K562 (cell line): ENCODE data around the gene PLXNB1. TPM values are rescaled to one million over a fixed set of nuclear protein-coding genes. Genes with fewer than 3 reads are reported as not detected.

Source experiments
- C11orf30 ChIP-seq: fragments of 450-650 bp; IDR thresholded peaks from 2 replicates; pipeline ENCODE4 v1.6.1; 2016; ENCODE audit warnings: low read depth, mild to moderate bottlenecking
- JUN ChIP-seq, 2 experiments: sonication (generic) in 1 of 2; formaldehyde crosslinking in 1 of 2; IDR thresholded peaks; 2 replicates each; pipeline versions ENCODE4 v1.6.1 to v1.8.0; 2012 to 2022; ENCODE audit warnings: borderline replicate concordance in 2 of 2, mild to moderate bottlenecking in 2 of 2, improper control_type of control experiment in 1 of 2, low read depth in 1 of 2, low read length in 1 of 2, missing genetic modification reagents in 1 of 2
- JUND ChIP-seq, 2 experiments: IDR thresholded peaks; 2 replicates in 1 of 2; 3 replicates in 1 of 2; pipeline ENCODE4 v1.6.1; 2011; ENCODE audit warnings: borderline replicate concordance in 2 of 2, low read depth in 2 of 2, low read length in 2 of 2, improper control_type of control experiment in 1 of 2, missing biosample characterization in 1 of 2, missing genetic modification characterization in 1 of 2, missing genetic modification reagents in 1 of 2
- MEIS2 ChIP-seq: fragments of 450-650 bp; IDR thresholded peaks from 2 replicates; pipeline ENCODE4 v1.6.1; 2014; ENCODE audit warnings: mild to moderate bottlenecking; ENCODE audit not compliant: partially characterized antibody
- MTA2 ChIP-seq: fragments of 450-650 bp; IDR thresholded peaks from 2 replicates; pipeline ENCODE4 v1.6.1; 2016; ENCODE audit warnings: low read depth
- MXI1 ChIP-seq: IDR thresholded peaks from 2 replicates; pipeline ENCODE4 v1.6.1; 2011; ENCODE audit warnings: low read depth, mild to moderate bottlenecking, improper control_type of control experiment, low read length
- NCOA6 ChIP-seq: fragments of 450-650 bp; IDR thresholded peaks from 2 replicates; pipeline ENCODE4 v1.6.1; 2017; ENCODE audit warnings: mild to moderate bottlenecking
- RBFOX2 ChIP-seq: fragments of 200-400 bp; formaldehyde crosslinking; IDR thresholded peaks from 2 replicates; pipeline ENCODE4 v1.6.1; 2017; ENCODE audit warnings: low read depth, mild to moderate bottlenecking, low read length, moderate library complexity
- RBM14 ChIP-seq: fragments of 200-400 bp; formaldehyde crosslinking; IDR thresholded peaks from 2 replicates; pipeline ENCODE4 v1.6.1; 2018; ENCODE audit warnings: low read depth, mild to moderate bottlenecking, low read length, moderate library complexity, borderline replicate concordance; ENCODE audit not compliant: insufficient read depth
- SREBF1 ChIP-seq: fragments of 150-350 bp; IDR thresholded peaks from 2 replicates; pipeline ENCODE4 v1.6.1; 2014; ENCODE audit warnings: antibody characterized with exemption, low read depth, low read length, borderline replicate concordance
- ZC3H8 ChIP-seq: fragments of 450-650 bp; IDR thresholded peaks from 2 replicates; pipeline ENCODE4 v1.6.1; 2017
- ZFP30 ChIP-seq: fragments of 250-450 bp; sonication (Bioruptor Pico); IDR thresholded peaks from 2 replicates; pipeline ENCODE4 v1.8.0; 2022; ENCODE audit warnings: moderate library complexity, mild to moderate bottlenecking, inconsistent platforms, borderline replicate concordance
- ZNF124 ChIP-seq: sonication (generic); formaldehyde crosslinking; IDR thresholded peaks from 2 replicates; pipeline ENCODE4 v1.8.1; 2022; ENCODE audit warnings: missing genetic modification reagents
- ZNF212 ChIP-seq: fragments of 450-650 bp; formaldehyde crosslinking; IDR thresholded peaks from 2 replicates; pipeline ENCODE4 v1.4.0; 2020; ENCODE audit warnings: mild to moderate bottlenecking
- ZNF24 ChIP-seq: fragments of 450-650 bp; IDR thresholded peaks from 2 replicates; pipeline ENCODE4 v1.6.1; 2016
- ZNF717 ChIP-seq: fragments of 250-450 bp; sonication (Bioruptor Pico); IDR thresholded peaks from 2 replicates; pipeline ENCODE4 v1.5.0; 2021
- polyA plus RNA-seq, 8 experiments: library from polyadenylated mRNA; depleted of rRNA in 4 of 8; stranded (reverse) in 5 of 8; unstranded in 3 of 8; fragments of >200 nt; fragmentation: Nextera tagmentation in 2 of 8; fragmentation: Illumina TruSeq in 1 of 8; extraction: Ambion mirVana in 2 of 8; extraction: Trizol in 1 of 8; gene quantifications; 2 replicates each; pipeline versions ENCODE4 v1.2.1 to v1.2.3, GENCODE V29; 2011 to 2014; ENCODE audit warnings: inconsistent platforms in 1 of 8, missing spikeins in 1 of 8
- total RNA-seq, 7 experiments: library from RNA; depleted of rRNA in 6 of 7; stranded (reverse); fragments of >200 nt in 6 of 7; fragmentation: Illumina TruSeq in 2 of 7; extraction: Trizol in 2 of 7; gene quantifications; 2 replicates each; pipeline versions ENCODE4 v1.2.1 to v1.2.3, GENCODE V29; 2011 to 2021; ENCODE audit warnings: low replicate concordance in 1 of 7
- TF ChIP-seq, protein P1 (sequence below): fragments of 250-450 bp; sonication (Bioruptor Pico); IDR thresholded peaks from 2 replicates; pipeline ENCODE4 v1.4.0; 2020
- TF ChIP-seq, protein P2 (sequence below): fragments of 150-350 bp; IDR thresholded peaks from 2 replicates; pipeline ENCODE4 v1.6.1; 2014; ENCODE audit warnings: low read depth, mild to moderate bottlenecking, low read length, borderline replicate concordance
- TF ChIP-seq, protein P3 (sequence below), 2 experiments: fragments of 450-650 bp; IDR thresholded peaks; 2 replicates each; pipeline ENCODE4 v1.6.1; 2018; ENCODE audit warnings: mild to moderate bottlenecking in 2 of 2, low read depth in 1 of 2; ENCODE audit not compliant: partially characterized antibody in 2 of 2

PLXNB1 gene
- total and polyA plus RNA-seq, 9 of the 15 experiments (the other 6 are each of a cell fraction or from before 2014, with no cell fraction given): 0.17 to 17.4 (median 6.0) TPM

DNA sequence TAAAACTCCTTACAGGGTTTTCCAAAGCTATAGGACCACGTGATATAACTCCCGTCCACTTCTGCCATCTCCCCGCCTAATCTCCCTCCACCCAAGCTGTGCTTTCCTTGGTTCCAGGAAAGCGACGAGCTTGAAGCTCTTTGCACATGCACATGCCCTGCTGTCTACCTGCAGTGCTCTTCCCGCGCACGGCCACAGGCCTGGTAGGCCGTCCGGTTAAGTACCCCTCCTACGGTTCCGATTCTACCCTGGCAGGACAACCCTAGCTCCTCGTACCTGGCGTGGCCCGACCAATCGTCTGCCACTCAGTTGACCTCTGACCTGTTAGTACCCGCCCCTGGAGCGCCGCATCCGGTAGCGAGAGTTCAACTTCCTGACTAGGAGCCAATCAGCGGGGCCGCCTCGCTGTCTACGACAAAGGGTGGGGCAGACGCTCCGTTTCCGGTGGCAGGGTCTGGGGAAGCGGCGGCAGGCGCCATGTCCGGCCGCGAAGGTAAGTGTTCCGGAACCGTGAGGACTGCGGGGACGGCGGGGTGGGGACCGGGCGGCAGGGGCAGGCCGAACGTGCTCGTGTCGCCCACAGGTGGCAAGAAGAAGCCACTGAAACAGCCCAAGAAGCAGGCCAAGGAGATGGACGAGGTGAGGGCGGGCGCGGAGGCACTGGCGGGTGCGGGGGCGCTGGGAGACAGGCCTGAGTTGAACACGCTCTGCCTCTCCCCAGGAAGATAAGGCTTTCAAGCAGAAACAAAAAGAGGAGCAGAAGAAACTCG is 10.1 kb upstream of the PLXNB1 start, which contains the start of the genes CCDC51 and TMA7 (continued):
- TF ChIP-seq NCOA6: no peak
- TF ChIP-seq, protein P1, sequence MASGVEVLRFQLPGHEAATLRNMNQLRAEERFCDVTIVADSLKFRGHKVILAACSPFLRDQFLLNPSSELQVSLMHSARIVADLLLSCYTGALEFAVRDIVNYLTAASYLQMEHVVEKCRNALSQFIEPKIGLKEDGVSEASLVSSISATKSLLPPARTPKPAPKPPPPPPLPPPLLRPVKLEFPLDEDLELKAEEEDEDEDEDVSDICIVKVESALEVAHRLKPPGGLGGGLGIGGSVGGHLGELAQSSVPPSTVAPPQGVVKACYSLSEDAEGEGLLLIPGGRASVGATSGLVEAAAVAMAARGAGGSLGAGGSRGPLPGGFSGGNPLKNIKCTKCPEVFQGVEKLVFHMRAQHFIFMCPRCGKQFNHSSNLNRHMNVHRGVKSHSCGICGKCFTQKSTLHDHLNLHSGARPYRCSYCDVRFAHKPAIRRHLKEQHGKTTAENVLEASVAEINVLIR (CRISPR knock-in tag): peak; percentile 57; the same call in 1 of the 2 replicates
- peak; percentile 76 for TF ChIP-seq C11orf30
- TF ChIP-seq RBM14: no peak
- TF ChIP-seq ZFP30 (CRISPR knock-in tag): no peak
- TF ChIP-seq MEIS2: peak; percentile 27
- TF ChIP-seq RBFOX2: peak; percentile 95
- no peak for TF ChIP-seq ZNF124
- peak; percentile 68 for TF ChIP-seq MTA2
- TF ChIP-seq JUND (IDR thresholded peaks at IDR 0.05; ENCODE audit: borderline replicate concordance, low read depth, low read length): no peak; the same call in 1 of the 2 replicates
- TF ChIP-seq JUND (tag; IDR thresholded peaks at IDR 0.05; ENCODE audit: borderline replicate concordance, low read depth, low read length): no peak
- no peak for TF ChIP-seq MXI1
- no peak for TF ChIP-seq ZC3H8
- no peak for TF ChIP-seq ZNF24
- TF ChIP-seq, protein P2, sequence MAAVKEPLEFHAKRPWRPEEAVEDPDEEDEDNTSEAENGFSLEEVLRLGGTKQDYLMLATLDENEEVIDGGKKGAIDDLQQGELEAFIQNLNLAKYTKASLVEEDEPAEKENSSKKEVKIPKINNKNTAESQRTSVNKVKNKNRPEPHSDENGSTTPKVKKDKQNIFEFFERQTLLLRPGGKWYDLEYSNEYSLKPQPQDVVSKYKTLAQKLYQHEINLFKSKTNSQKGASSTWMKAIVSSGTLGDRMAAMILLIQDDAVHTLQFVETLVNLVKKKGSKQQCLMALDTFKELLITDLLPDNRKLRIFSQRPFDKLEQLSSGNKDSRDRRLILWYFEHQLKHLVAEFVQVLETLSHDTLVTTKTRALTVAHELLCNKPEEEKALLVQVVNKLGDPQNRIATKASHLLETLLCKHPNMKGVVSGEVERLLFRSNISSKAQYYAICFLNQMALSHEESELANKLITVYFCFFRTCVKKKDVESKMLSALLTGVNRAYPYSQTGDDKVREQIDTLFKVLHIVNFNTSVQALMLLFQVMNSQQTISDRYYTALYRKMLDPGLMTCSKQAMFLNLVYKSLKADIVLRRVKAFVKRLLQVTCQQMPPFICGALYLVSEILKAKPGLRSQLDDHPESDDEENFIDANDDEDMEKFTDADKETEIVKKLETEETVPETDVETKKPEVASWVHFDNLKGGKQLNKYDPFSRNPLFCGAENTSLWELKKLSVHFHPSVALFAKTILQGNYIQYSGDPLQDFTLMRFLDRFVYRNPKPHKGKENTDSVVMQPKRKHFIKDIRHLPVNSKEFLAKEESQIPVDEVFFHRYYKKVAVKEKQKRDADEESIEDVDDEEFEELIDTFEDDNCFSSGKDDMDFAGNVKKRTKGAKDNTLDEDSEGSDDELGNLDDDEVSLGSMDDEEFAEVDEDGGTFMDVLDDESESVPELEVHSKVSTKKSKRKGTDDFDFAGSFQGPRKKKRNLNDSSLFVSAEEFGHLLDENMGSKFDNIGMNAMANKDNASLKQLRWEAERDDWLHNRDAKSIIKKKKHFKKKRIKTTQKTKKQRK: peak; percentile 30; the same call in 1 of the 2 replicates
- TF ChIP-seq, protein P3, sequence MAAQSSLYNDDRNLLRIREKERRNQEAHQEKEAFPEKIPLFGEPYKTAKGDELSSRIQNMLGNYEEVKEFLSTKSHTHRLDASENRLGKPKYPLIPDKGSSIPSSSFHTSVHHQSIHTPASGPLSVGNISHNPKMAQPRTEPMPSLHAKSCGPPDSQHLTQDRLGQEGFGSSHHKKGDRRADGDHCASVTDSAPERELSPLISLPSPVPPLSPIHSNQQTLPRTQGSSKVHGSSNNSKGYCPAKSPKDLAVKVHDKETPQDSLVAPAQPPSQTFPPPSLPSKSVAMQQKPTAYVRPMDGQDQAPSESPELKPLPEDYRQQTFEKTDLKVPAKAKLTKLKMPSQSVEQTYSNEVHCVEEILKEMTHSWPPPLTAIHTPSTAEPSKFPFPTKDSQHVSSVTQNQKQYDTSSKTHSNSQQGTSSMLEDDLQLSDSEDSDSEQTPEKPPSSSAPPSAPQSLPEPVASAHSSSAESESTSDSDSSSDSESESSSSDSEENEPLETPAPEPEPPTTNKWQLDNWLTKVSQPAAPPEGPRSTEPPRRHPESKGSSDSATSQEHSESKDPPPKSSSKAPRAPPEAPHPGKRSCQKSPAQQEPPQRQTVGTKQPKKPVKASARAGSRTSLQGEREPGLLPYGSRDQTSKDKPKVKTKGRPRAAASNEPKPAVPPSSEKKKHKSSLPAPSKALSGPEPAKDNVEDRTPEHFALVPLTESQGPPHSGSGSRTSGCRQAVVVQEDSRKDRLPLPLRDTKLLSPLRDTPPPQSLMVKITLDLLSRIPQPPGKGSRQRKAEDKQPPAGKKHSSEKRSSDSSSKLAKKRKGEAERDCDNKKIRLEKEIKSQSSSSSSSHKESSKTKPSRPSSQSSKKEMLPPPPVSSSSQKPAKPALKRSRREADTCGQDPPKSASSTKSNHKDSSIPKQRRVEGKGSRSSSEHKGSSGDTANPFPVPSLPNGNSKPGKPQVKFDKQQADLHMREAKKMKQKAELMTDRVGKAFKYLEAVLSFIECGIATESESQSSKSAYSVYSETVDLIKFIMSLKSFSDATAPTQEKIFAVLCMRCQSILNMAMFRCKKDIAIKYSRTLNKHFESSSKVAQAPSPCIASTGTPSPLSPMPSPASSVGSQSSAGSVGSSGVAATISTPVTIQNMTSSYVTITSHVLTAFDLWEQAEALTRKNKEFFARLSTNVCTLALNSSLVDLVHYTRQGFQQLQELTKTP (IDR thresholded peaks at IDR 0.05; ENCODE audit: low read depth in 1 of 2, partially characterized antibody in 2 of 2): no peak
- TF ChIP-seq SREBF1: no peak
- no peak for TF ChIP-seq ZNF717 (CRISPR knock-in tag)
- no peak for TF ChIP-seq ZNF212 (CRISPR knock-in tag)
- no peak for TF ChIP-seq JUN (IDR thresholded peaks at IDR 0.05; ENCODE audit: borderline replicate concordance, low read depth, low read length)
- no peak for TF ChIP-seq JUN (CRISPR knock-in tag; IDR thresholded peaks at IDR 0.05; ENCODE audit: borderline replicate concordance)
